EL (cell line): ENCODE data around the gene DPF3.
A peak's percentile ranks its signal among the peaks of the same experiment; 100 is the strongest.

ENCODE experiments used
- DNase-seq: peaks from one replicate; pipeline ENCODE4 v3.0.0-alpha.2; 2016

Gene DPF3

DNA sequence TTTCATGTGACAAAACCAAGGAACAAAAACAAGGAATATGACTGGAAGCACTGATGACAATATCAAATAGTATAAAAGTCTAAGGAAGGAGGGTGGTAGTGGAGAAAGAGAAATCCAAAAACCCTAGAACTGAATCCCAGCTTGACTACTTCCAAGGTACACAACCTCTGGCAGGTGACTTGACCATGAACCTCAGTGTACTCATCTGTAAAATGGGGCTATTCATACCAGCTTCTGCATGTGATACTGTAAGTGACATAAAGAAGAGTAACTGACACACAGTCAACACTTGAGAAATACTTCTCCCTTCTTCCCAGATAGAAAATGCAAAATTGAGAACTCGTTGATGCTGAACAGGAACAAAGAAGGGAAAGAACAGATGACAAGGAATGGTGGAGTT is 10.3 kb upstream of the DPF3 start:
- DNase-seq = no peak

DNA sequence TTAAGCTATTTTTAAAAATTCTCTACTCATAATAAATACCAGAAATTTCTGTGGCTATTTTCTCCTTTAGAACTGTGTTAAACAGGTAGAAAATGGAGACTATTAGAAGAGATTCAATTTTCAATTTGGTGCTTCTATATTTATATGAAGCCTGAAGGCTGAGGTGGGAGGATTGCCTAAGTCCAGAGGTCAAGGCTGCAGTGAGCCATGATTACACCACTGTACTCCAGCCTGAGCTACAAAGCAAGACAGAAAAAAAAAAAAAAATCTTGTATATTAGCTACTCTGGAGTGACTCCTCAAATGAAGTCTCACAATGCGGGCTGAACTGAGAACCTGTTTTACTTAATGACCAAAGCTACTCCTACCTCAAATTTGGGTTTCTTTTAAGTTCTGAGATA is 9.8 kb upstream of the DPF3 start:
- DNase-seq = no peak

DNA sequence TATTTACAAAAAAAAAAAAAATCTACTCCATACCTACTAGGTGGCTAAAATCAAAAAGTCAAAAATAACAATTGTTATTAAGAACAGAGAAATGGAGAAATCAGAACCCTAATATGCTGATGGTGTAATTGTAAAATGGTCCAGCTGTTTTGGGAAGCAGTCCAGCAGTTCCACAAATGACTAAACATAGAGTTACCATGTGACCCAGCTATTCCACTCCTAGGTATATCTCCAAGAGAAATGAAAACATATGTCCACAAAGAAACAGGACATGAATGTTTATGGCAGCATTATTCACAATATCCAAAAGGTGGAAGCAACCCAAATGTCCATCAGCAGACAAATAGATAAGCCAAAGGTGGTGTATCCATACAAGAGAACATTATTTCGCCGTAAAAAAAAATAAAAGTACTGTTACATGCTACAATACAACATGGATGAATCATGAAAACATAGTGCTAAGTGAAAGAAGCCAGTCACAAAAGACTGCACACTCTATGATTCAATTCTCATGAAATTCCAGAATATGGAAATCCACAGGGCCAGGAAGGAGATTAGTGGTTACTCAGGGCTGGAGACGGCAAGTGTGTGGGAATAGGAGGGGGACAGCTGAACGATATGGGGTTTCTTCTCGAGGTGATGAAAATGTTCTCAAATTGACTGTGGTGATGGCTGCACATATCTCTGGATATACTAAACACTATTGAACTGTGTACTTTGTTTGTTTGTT is 9.1 kb upstream of the DPF3 start:
- DNase-seq = no peak

DNA sequence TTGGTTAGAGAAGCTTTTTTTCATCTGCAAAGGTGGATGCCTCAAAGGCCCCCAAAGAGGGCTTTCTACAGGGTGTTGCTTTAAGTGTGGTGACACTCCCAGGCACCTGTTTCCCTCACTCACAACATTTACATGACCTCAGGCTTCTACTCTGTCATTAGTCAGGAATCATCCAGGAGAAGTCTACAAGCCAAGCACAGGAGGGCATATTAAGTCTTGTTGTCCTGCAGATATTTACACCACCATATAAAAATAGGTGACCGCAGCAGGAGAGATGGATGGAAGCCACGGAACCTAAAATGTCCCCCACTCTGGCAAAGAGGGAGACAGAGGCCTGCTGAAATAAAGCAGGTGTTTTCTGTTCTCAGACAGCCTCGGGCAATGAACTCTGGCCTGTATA is 7.5 kb upstream of the DPF3 start:
- no peak for DNase-seq

- DNase-seq = no peak
Measured at GRCh38 chr14:72898448-72898847, 4.5 kb upstream of the DPF3 start.

GRCh38 chr14:72894623-72895378 is 900 bp upstream of the DPF3 start:
- DNase-seq = peak; percentile 51

- no peak for DNase-seq
Measured at GRCh38 chr14:72894323-72894622, 372 bp upstream of the DPF3 start.

DNA sequence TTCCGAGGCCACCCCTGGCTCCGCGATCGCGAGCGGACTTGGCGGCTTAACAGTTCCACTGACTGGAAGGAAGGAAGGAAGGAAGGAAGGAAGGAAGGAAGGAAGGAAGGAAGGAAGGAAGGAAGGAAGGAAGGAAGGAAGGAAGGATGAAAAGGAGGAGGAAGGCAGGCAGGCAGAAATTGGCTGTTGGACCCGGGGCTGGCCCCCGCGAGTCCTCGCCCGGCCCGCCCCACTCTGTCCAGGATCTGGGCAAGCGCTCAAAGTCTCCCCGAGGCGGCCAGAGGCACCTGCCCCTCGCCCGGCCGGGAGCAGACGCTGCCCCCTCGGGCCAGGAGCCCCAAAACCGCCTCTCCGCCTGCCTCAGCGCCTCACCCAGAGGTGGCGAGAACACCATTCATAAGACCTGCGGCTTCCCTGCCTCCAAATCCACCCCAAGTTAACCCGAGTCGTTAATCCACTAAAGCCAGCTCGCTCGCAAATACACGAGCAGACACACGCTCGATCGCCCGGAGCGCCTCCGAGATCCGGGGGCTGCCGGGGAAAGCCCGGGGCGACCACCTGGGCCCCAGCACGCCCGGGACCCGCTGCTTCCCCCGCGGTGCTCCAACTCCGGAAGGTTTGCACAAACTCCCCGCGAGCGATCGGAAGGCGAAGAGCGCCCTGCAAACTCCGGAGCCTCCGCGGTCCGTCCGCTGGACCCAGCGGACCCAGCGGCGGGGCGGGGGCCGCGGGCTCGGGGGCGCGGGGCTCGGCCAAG is 844 bp downstream of the DPF3 start:
- DNase-seq = peak; percentile 38

DNA sequence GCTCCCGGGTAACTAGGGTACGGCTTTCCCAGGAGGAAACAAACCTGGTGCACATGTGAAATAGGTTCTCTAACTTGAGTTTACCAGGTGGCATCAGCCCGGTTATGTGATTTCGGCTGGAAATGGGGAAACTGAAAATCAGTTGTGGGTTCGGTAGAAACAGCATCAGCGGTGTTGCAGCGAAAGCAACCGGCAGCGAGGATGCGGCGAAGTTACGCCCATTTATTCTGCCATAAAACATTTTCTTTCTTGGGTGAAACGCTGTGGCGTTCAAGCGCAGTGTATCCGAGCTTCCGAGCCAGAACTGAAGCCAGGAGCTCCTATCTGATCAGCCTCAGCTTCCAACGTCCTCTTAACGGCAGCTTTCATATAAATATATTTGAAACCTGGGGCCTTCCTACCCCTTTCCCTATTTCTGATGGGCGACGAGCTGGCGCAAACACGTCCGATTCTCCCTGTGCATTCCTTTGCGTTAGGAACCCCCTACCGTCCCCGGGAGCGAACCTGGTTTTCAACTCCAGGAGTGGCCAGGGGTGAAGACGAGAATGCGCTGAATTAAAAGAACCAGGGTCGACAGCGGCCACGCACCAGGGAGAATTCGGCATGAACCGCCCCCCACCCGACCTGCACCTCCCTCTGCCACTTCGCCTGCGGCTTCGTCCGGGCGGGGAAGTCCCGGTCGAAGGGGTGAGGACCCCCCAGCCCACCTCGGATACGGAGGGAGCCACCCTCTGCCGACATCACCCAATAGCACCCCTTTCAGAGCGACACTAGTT is 1.6 kb downstream of the DPF3 start:
- peak; percentile 59 for DNase-seq

DNA sequence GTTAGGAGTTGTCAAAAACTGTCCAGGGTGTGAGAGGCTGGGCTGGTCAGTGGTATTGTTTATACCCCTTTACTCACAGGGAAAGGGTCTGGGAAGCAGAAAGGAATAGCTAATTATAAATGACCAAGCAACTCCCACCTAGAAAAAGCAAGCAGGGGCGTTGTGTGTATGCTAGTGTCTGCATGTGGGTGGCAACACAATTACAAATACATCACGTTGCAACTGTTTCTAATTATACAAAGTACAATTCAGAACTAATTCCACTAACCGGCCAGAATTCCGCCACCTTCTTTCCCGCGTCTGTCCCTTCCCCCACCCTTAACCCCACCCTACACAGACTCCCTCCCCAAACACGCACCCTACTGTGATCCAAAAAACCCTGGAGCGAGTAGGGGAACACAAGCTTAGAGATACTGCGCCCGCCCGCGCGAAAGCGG is 2.2 kb downstream of the DPF3 start:
- peak; percentile 50 for DNase-seq

DNA sequence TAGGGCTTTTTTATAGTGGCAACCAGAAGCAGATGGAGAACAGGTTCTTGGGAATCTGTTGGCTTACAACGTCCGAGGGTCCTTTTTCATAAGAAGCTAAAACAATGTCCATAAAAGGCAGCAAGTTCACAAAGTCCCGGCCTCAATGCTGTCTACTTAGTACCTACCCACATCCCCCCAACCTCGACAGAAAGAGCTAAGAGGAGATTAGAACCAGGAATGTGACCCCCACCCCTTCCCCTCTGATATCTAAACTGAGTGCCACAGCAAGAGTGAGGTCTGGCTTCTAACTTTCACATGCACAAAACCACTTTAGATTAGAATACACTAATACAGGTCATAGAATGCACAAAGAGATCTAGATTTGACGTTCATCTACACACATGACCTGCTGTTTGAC is 4.5 kb downstream of the DPF3 start:
- no peak for DNase-seq

- DNase-seq = peak; percentile 23
Measured at GRCh38 chr14:72888636-72889201, 5.2 kb downstream of the DPF3 start.

DNA sequence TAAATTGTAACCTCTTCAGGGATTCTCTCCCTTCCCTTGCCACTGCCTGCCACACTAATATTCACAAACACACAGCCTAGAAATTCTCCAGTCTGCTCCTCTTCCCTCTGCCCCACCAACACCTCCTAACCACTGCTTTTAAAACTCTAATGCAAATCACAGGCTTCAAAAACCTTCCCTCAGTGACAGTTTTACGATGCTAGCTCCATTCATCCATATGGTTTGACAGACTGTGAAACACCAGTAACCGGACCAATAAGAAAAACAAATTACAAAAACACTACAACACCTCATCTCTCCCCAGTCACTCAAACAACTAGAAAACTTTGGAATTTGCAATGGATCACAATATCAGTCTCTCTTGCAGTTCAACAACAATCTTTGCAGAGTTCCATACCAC is 5.7 kb downstream of the DPF3 start:
- DNase-seq = no peak

DNA sequence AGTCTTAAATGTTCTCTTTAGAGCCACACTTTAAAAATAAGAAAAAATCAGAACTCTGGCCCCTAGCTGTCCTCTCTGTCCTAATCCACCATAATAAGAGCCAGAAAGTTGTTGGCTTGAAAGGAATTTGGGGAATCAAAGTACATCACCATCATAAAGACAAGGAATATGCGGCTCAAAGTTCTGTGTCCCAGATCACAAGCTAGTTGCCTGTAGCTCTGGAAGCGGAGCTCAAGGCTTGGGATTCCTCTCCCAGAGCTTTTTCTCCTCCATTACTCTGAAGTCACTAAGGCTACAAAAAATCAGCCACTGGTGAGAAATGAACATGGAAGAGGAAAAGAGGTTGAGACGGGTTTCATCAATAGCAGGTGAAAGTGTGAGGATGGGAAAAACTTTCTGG is 6.4 kb downstream of the DPF3 start:
- DNase-seq = no peak

DNA sequence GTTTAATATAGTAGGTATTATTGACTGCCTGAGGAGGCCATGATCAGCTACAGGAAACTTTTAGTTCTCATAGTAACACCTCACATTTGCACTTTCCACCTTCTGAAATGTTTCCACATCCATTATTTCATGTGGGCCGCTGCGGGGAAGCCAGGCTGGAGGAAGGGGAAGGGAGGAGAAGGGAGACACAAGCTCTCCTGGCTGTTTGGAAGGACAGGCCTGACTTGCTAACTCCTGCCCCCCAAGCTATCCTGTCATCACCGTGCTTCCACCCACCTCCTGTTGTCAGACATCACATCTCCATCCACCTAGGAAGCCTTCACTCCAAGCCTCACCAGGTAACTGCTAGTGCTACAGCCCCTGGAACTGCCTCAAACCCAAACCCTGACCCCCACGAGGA is 9.5 kb downstream of the DPF3 start:
- no peak for DNase-seq

DNA sequence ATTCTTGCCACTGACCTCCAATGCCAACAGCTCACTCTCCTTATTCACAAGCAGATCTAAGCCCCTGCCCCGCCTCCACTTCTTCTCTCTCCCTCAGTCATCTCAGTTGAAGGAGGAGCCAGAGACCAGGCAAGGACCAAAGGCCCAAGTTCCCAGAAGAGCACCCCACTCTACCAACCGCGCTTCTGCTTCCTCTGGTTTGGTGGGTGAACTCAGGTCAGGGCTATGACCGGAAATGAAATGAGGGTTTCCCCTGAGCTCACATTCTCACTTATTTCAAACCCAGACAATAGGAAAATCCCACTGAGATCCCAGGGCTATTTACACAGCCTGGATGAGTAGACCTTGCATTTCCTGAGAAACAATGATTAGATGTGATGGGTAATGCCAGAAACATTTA is 9.9 kb downstream of the DPF3 start:
- DNase-seq = peak; percentile 60

DNA sequence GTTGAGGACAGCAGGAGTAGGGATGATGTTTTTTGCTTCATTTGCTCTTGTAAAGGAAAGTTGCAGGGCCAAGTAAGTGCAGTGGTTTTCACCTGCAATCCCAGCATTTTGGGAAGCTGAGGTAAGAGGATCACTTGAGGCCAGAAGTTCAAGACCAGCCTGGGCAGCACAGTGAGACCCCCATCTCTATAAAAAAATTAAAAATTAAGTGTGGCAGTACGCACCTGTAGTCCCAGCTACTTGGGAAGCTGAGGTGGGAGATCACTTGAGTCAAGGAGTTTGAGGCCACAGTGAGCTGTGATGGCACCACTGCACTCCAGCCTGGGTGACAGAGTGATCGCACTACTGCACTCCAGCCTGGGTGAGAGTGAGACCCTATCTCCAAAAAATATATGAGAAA is 10.8 kb downstream of the DPF3 start:
- DNase-seq = no peak

DNA sequence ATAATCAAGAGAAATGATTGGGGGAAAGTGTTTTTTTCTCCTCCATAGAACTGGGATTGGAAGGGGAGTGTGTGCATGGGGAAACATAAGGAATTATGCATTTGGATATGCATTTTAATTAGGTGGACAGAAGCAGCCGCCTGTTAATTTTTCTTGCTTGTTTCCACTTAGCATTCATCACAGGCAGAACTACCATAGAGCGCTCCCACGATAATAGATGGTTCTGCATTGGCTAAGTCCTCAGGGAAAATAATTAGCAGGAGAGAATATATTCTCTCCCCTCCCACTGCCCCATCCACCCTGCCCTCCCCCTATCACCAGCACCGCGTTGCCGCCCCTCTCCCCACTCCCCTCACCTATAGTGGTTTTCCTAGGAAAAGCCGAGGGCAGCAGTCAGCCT is 11.4 kb downstream of the DPF3 start:
- no peak for DNase-seq

DNA sequence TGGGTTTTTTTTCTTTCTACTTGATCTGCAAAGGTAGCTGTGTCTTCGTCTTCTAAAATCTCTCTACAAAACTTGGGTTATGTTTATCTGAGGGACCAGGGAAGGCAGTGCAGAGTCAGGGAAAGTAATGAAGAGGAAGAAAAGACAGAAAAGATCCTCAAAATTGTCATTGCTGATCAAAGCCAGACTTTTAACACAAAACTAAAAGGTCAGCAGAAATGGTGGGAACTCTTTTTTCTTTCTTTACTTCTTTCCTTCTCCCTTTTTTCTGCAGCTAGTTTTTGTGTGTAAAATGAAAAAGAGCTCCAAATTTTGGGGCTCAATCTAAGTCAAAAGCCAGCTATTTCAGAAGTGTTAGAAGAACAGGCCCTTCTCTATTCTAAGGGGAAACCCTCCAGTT is 11.9 kb downstream of the DPF3 start:
- no peak for DNase-seq

DNA sequence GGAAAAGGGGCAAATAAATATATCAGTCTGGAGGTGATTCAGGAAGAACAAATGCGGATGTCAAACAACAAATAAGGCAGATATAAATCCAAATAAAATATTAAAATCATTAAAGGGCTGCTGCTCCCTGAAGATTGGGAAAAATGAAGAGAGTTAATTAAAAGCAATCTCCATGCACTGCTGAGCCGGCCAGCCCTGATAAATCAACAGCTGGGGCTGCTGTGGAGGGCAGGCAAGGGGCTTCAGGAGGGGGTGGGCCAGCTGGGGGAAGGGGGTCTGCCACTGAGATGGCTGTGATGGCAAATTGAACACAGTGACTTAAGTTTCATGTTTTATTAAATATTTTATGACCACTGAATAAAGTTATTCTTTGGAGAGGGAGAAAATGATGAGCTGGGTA is 12.4 kb downstream of the DPF3 start:
- no peak for DNase-seq

GRCh38 chr14:72880820-72881219 is 13.1 kb downstream of the DPF3 start:
- DNase-seq = no peak

DNA sequence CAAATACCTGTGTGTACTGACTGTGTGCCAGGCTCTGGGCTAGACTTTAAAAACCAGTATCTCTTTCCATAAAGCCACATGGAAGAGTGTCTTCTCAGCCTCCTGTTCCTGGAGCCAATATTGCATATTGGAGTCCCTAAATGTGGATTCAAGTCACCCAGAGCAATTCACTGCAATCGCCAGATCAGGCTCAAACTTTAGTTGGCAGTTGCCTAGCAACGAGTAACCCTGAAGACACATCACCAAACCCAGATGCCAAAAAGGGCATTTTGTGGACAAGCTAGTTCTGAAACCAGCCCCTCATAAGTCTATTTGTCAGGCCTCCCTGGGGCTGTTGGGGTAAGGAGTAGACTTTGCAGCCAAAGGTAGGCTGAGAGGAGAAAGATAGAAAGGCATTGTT is 13.7 kb downstream of the DPF3 start:
- DNase-seq = no peak

DNA sequence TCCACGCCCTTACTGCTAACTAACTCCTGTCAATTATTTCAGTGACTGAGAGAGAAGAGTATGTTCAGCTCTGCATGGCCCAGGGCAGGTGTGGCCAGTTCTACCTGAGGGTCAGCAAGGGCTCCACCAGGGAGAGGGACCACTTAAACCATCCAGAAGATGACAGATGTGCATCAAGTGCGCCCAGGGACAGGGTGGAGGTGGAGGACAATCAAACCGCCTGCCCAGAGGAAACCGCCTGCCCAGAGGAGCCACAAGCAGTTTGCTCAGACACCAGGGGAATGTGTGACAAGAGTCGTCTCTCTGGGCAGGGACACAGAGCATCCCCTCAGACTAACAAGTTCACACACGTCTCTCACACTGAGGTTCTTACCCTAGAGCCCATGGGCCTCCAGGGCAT is 14.5 kb downstream of the DPF3 start:
- no peak for DNase-seq
